ENCODE results near the gene SCGN.

SCGN gene

GRCh38 chr6:25627001-25627400, 25.0 kb upstream of the SCGN start:
- TF ChIP-seq ZNF449 (tag by site-specific recombination; IDR thresholded peaks at IDR 0.05) (no peak), ZBTB10 (tag by site-specific recombination; IDR thresholded peaks at IDR 0.05) (no peak), ZNF623 (tag by site-specific recombination; IDR thresholded peaks at IDR 0.05) (no peak), ZSCAN4 (tag by site-specific recombination; IDR thresholded peaks at IDR 0.05) (no peak), ZSCAN18 (tag by site-specific recombination; IDR thresholded peaks at IDR 0.05) (no peak), ZNF211 (tag by site-specific recombination; IDR thresholded peaks at IDR 0.05; ENCODE audit: low read depth) (no peak), CTCF (tag by site-specific recombination; IDR thresholded peaks at IDR 0.05) (no peak), ZNF214 (tag by site-specific recombination; IDR thresholded peaks at IDR 0.05; ENCODE audit: borderline replicate concordance) (no peak), ZNF514 (tag by site-specific recombination; IDR thresholded peaks at IDR 0.05) (no peak), ZNF394 (tag by site-specific recombination; IDR thresholded peaks at IDR 0.05; ENCODE audit: borderline replicate concordance) (no peak)
- H3K36me3 ChIP-seq (ENCODE audit: control insufficient read depth in 2 of 2, insufficient read depth in 1 of 2, low read length in 2 of 2) = no peaks in the 10 kb centered on the region
- peaks cover 5% of the 10 kb centered on the region for H3K4me1 ChIP-seq (ENCODE audit: control insufficient read depth, insufficient read depth, low read length)
- no peak overlapping the region for H3K27ac ChIP-seq (ENCODE audit: extremely low read depth, low read depth, low read length)
- CTCF ChIA-PET = interaction anchor here (0.6 kb wide), 1 partner anchor 273 kb away, joined by 3 read pairs; no protein-coding TSS in a partner anchor
- POLR2A ChIA-PET = no interaction called here
- H3K4me3 ChIP-seq (ENCODE audit: low read depth, low read length) = no peak overlapping the region
- H3K9me3 ChIP-seq (ENCODE audit: control insufficient read depth, insufficient read depth, low read depth, low read length) = no peaks in the 10 kb centered on the region

- TF ChIP-seq TSHZ1 (tag by site-specific recombination; IDR thresholded peaks at IDR 0.05; ENCODE audit: borderline replicate concordance) = no peak
- TF ChIP-seq ZNF335 (tag by site-specific recombination; conservative IDR thresholded peaks at IDR 0.05) = 0 out of 2 replicates have a peak, but pooled peaks have one; percentile 28
- 0 out of 2 replicates have a peak, but pooled peaks have one; percentile 20 for TF ChIP-seq ZIC2 (tag by site-specific recombination; IDR thresholded peaks at IDR 0.05)
- TF ChIP-seq ZNF664 (tag by site-specific recombination; IDR thresholded peaks at IDR 0.05) = peak; percentile 73; the same call in 1 of the 2 replicates
- CTCF ChIA-PET = interaction anchor here (1.0 kb wide), 1 partner anchor 91 kb away, joined by 5 read pairs; no protein-coding TSS in a partner anchor
- H3K4me3 ChIP-seq (ENCODE audit: low read depth, low read length) = no peak overlapping the region
- POLR2A ChIA-PET = no interaction called here
- H3K9me3 ChIP-seq (ENCODE audit: control insufficient read depth, insufficient read depth, low read depth, low read length) = no peaks in the 10 kb centered on the region
- no peak overlapping the region for H3K27ac ChIP-seq (ENCODE audit: extremely low read depth, low read depth, low read length)
- peaks cover 3% of the 10 kb centered on the region for H3K4me1 ChIP-seq (ENCODE audit: control insufficient read depth, insufficient read depth, low read length)
- H3K36me3 ChIP-seq (ENCODE audit: control insufficient read depth in 2 of 2, insufficient read depth in 1 of 2, low read length in 2 of 2) = no peaks in the 10 kb centered on the region
Measured at GRCh38 chr6:25628471-25629197, 23.4 kb upstream of the SCGN start.
